Ishikawa (cell line): ENCODE measurements around the gene HSFX4.

Experiments
- EP300 ChIP-seq: IDR thresholded peaks from 2 replicates; pipeline ENCODE4 v1.6.1; 2012; ENCODE audit warnings: borderline replicate concordance
- MAX ChIP-seq: IDR thresholded peaks from 2 replicates; pipeline ENCODE4 v1.6.1; 2012
- RAD21 ChIP-seq: IDR thresholded peaks from 2 replicates; pipeline ENCODE4 v1.6.1; 2012; ENCODE audit warnings: low read depth
- REST ChIP-seq: IDR thresholded peaks from 2 replicates; pipeline ENCODE4 v1.6.1; 2012; ENCODE audit warnings: low read depth, mild to moderate bottlenecking
- USF1 ChIP-seq: IDR thresholded peaks from 2 replicates; pipeline ENCODE4 v1.6.1; 2012

GRCh38 chrX:149910178-149910695 is 19.1 kb upstream of the HSFX4 start:
- no peak for TF ChIP-seq REST
- no peak for TF ChIP-seq RAD21
- no peak for TF ChIP-seq EP300
- no peak for TF ChIP-seq MAX
- TF ChIP-seq USF1 = no peak
